ENCODE measurements around the gene SNRPA. TPM values are rescaled to one million over a fixed set of nuclear protein-coding genes. Genes with fewer than 3 reads are reported as not detected.
A peak's percentile ranks its signal among the peaks of the same experiment; 100 is the strongest.

SNRPA gene
- total and polyA plus RNA-seq, 2 of the 13 experiments (the other 11 are each of a cell fraction or from before 2014, with no cell fraction given) = 59.6 to 162 TPM

- in situ Hi-C loops (cut with HindIII; ENCODE audit: extremely low pct_ligation_motif_present, low pct_unique_long_range_greater_than_20kb) = no loop called here
- Histone ChIP-seq H3K9ac (ENCODE audit: insufficient read depth, low read depth, low read length) (no peak within 1 kb of the TSS), H3K9me3 (ENCODE audit: low read length) (no peaks in the 10 kb centered on the region), H3K36me3 (replicated peaks in 1 of 2; ENCODE audit: control insufficient read depth in 1 of 2, insufficient read depth in 2 of 2, low read length in 2 of 2) (no peaks in the 10 kb centered on the region), H3K27ac (ENCODE audit: extremely low read length, insufficient read depth, low read length) (no peak within 1 kb of the TSS), H3K4me2 (ENCODE audit: low read depth, low read length) (no peak within 1 kb of the TSS), H3K27me3 (ENCODE audit: control insufficient read depth in 1 of 2, insufficient read depth in 2 of 2, low read length in 2 of 2) (no peaks in the 10 kb centered on the region; a peak in 1 of 5 replicates), H3K4me1 (ENCODE audit: insufficient read depth, low read length) (peaks cover 40% of the 10 kb centered on the region), H3K79me2 (ENCODE audit: insufficient read depth, low read length) (no peaks in the 10 kb centered on the region), H4K20me1 (ENCODE audit: insufficient read depth, low read length) (no peaks in the 10 kb centered on the region), H2AFZ (ENCODE audit: low read length) (no peak within 1 kb of the TSS), H3K4me3 (replicated peaks in 1 of 3; ENCODE audit: insufficient read depth in 1 of 3, low read depth in 2 of 3, low read length in 3 of 3) (no peak within 1 kb of the TSS)
- TF ChIP-seq ZNF629 (CRISPR knock-in tag; conservative IDR thresholded peaks at IDR 0.05) (peak; percentile 48; the same call in 1 of the 2 replicates), ZNF101 (CRISPR knock-in tag; IDR thresholded peaks at IDR 0.05; ENCODE audit: borderline replicate concordance, low read depth) (no peak), MLXIP (CRISPR knock-in tag; IDR thresholded peaks at IDR 0.05; ENCODE audit: borderline replicate concordance) (no peak)
- FAIRE-seq = no peak
- POLR2A ChIA-PET = interaction anchor here (1.4 kb wide), 1 partner anchor 25 kb away, joined by 4 read pairs; the partner anchor contains the start of genes ACTMAP and SNRPA
- WGBS (ENCODE audit: low lambda C conversion rate) = 61% methylated on average over 7 of the region's 9 CpGs
- ATAC-seq = no peak
- no TSS peak for BruUV-seq (replicated peaks)
- DNase-seq (ENCODE audit: low spot score) = no peak
- intact Hi-C loops (cut with micrococcal nuclease; ENCODE audit: unreplicated experiment) = no loop called here
- CTCF ChIA-PET (ENCODE audit: low intra/inter-chr PET ratio, low total read pairs) = no interaction called here
Measured at GRCh38 chr19:40774916-40775631, 24.1 kb downstream of the SNRPA start, which contains the start of gene MIA. Gene MIA, plus strand, starts transcription at chr19:40775521. Its CDS starts 22 bp downstream, at chr19:40775543.

GRCh38 chr19:40775632-40776022 is 24.6 kb downstream of the SNRPA start:
- no peaks in the 10 kb centered on the region; a peak in 1 of 5 replicates for H3K27me3 ChIP-seq (ENCODE audit: control insufficient read depth in 1 of 2, insufficient read depth in 2 of 2, low read length in 2 of 2)
- intact Hi-C loops (cut with micrococcal nuclease; ENCODE audit: unreplicated experiment) = no loop called here
- CTCF ChIA-PET (ENCODE audit: low intra/inter-chr PET ratio, low total read pairs) = no interaction called here
- H3K4me2 ChIP-seq (ENCODE audit: low read depth, low read length) = no peak overlapping the region
- in situ Hi-C loops (cut with HindIII; ENCODE audit: extremely low pct_ligation_motif_present, low pct_unique_long_range_greater_than_20kb) = no loop called here
- no peak for TF ChIP-seq ZNF597 (CRISPR knock-in tag; IDR thresholded peaks at IDR 0.05)
- WGBS (ENCODE audit: low lambda C conversion rate) = 80% methylated on average over 6 of the region's 10 CpGs
- no peaks in the 10 kb centered on the region for H4K20me1 ChIP-seq (ENCODE audit: insufficient read depth, low read length)
- no peaks in the 10 kb centered on the region for H3K9me3 ChIP-seq (ENCODE audit: low read length)
- no peaks in the 10 kb centered on the region for H3K79me2 ChIP-seq (ENCODE audit: insufficient read depth, low read length)
- POLR2A ChIA-PET = interaction anchor here (1.4 kb wide), 1 partner anchor 25 kb away, joined by 4 read pairs; the partner anchor contains the start of genes ACTMAP and SNRPA
- BruUV-seq (replicated peaks) = no TSS peak
- H3K36me3 ChIP-seq (replicated peaks in 1 of 2; ENCODE audit: control insufficient read depth in 1 of 2, insufficient read depth in 2 of 2, low read length in 2 of 2) = no peaks in the 10 kb centered on the region
- DNase-seq (ENCODE audit: low spot score) (no peak), ATAC-seq (no peak), FAIRE-seq (no peak)
- no peak overlapping the region for H3K4me3 ChIP-seq (replicated peaks in 1 of 3; ENCODE audit: insufficient read depth in 1 of 3, low read depth in 2 of 3, low read length in 3 of 3)
- no peak overlapping the region for H3K9ac ChIP-seq (ENCODE audit: insufficient read depth, low read depth, low read length)
- H2AFZ ChIP-seq (ENCODE audit: low read length) = no peak overlapping the region
- H3K4me1 ChIP-seq (ENCODE audit: insufficient read depth, low read length) = peaks cover 35% of the 10 kb centered on the region
- no peak overlapping the region for H3K27ac ChIP-seq (ENCODE audit: extremely low read length, insufficient read depth, low read length)

All from HepG2 (cell line).